Osteocyte (in vitro differentiated cells): ENCODE data around the gene PRUNE2. TPM values are rescaled to one million over a fixed set of nuclear protein-coding genes. Genes with fewer than 3 reads are reported as not detected.

ENCODE experiments used
- DNase-seq: peaks from one replicate; pipeline ENCODE4 v3.0.0; 2021; ENCODE audit warnings: mixed read lengths; ENCODE audit not compliant: unreplicated experiment; ENCODE audit errors: extremely low spot score
- H3K27ac Mint-ChIP-seq: one replicate; pipeline ENCODE4 v1.8.0; 2021; ENCODE audit warnings: mild to moderate bottlenecking, mixed read lengths; ENCODE audit not compliant: unreplicated experiment
- H3K27me3 Mint-ChIP-seq: one replicate; pipeline ENCODE4 v1.8.0; 2021; ENCODE audit warnings: mixed read lengths; ENCODE audit not compliant: unreplicated experiment
- H3K36me3 Mint-ChIP-seq: one replicate; pipeline ENCODE4 v1.8.0; 2021; ENCODE audit warnings: mixed read lengths; ENCODE audit not compliant: unreplicated experiment
- H3K4me1 Mint-ChIP-seq: one replicate; pipeline ENCODE4 v1.8.0; 2021; ENCODE audit warnings: mixed read lengths; ENCODE audit not compliant: unreplicated experiment
- H3K4me3 Mint-ChIP-seq: one replicate; pipeline ENCODE4 v1.8.0; 2021; ENCODE audit warnings: mild to moderate bottlenecking, moderate library complexity, mixed read lengths; ENCODE audit not compliant: unreplicated experiment
- H3K9me3 Mint-ChIP-seq: one replicate; pipeline ENCODE4 v1.8.0; 2021; ENCODE audit warnings: mixed read lengths; ENCODE audit not compliant: unreplicated experiment
- CTCF ChIP-seq: fragments of 200-600 bp; sonication (generic); IDR thresholded peaks from 2 replicates; pipeline ENCODE4 v1.5.0; 2021; ENCODE audit warnings: antibody characterized with exemption, mild to moderate bottlenecking, moderate library complexity
- total RNA-seq: library from RNA; stranded (reverse); gene quantifications from 2 replicates; pipeline ENCODE4 v1.2.1, GENCODE V29; 2021

PRUNE2 gene
- total RNA-seq, 1 donor from 2014 or later, result 1.0 TPM

GRCh38 chr9:76803762-76804161, 102.2 kb downstream of the PRUNE2 start:
- DNase-seq, result no peak
- Mint-ChIP-seq H3K27ac (no peak overlapping the region), H3K27me3 (peaks cover 43% of the 10 kb centered on the region), H3K4me3 (no peak overlapping the region), H3K9me3 (no peaks in the 10 kb centered on the region), H3K4me1 (no peaks in the 10 kb centered on the region), H3K36me3 (no peaks in the 10 kb centered on the region)
- no peak for TF ChIP-seq CTCF

GRCh38 chr9:76803083-76803482, 102.8 kb downstream of the PRUNE2 start:
- no peak overlapping the region for H3K27ac Mint-ChIP-seq
- peaks cover 40% of the 10 kb centered on the region for H3K27me3 Mint-ChIP-seq
- DNase-seq, result no peak
- H3K4me3 Mint-ChIP-seq, result no peak overlapping the region
- no peaks in the 10 kb centered on the region for H3K36me3 Mint-ChIP-seq
- H3K4me1 Mint-ChIP-seq, result no peaks in the 10 kb centered on the region
- no peak for TF ChIP-seq CTCF
- no peaks in the 10 kb centered on the region for H3K9me3 Mint-ChIP-seq

- no peak for TF ChIP-seq CTCF
- no peak for DNase-seq
- Mint-ChIP-seq H3K27ac (no peak overlapping the region), H3K27me3 (peaks cover 53% of the 10 kb centered on the region), H3K4me3 (no peak overlapping the region), H3K9me3 (no peaks in the 10 kb centered on the region), H3K4me1 (no peaks in the 10 kb centered on the region), H3K36me3 (no peaks in the 10 kb centered on the region)
Observed at GRCh38 chr9:76800901-76801300, 105.0 kb downstream of the PRUNE2 start.

- Mint-ChIP-seq H3K9me3 (no peaks in the 10 kb centered on the region), H3K27ac (no peak overlapping the region), H3K4me3 (no peak overlapping the region), H3K27me3 (peaks cover 60% of the 10 kb centered on the region), H3K4me1 (no peaks in the 10 kb centered on the region), H3K36me3 (no peaks in the 10 kb centered on the region)
- DNase-seq, result no peak
- TF ChIP-seq CTCF, result no peak
Observed at GRCh38 chr9:76799473-76799872, 106.4 kb downstream of the PRUNE2 start.

- no peak for DNase-seq
- no peak overlapping the region for H3K27ac Mint-ChIP-seq
- no peak overlapping the region for H3K4me3 Mint-ChIP-seq
- no peaks in the 10 kb centered on the region for H3K4me1 Mint-ChIP-seq
- H3K27me3 Mint-ChIP-seq, result peaks cover 57% of the 10 kb centered on the region
- TF ChIP-seq CTCF, result no peak
- no peaks in the 10 kb centered on the region for H3K9me3 Mint-ChIP-seq
- H3K36me3 Mint-ChIP-seq, result no peaks in the 10 kb centered on the region
Observed at GRCh38 chr9:76798527-76798926, 107.4 kb downstream of the PRUNE2 start.
